AG10803 (cell line): ENCODE measurements around the gene MED26.

Source experiments
- DNase-seq: peaks from one replicate; pipeline ENCODE4 v3.0.0; 2010; ENCODE audit warnings: low read depth
- H3K4me3 ChIP-seq: 2 replicates; pipeline ENCODE4 v1.5.1; 2011; ENCODE audit warnings: mild to moderate bottlenecking, low read length, control low read depth
- TF ChIP-seq, protein P1 (sequence below): conservative IDR thresholded peaks from 2 replicates; pipeline ENCODE4 v1.5.1; 2011; ENCODE audit warnings: mild to moderate bottlenecking, low read length, control low read depth, inconsistent platforms

Gene MED26

DNA sequence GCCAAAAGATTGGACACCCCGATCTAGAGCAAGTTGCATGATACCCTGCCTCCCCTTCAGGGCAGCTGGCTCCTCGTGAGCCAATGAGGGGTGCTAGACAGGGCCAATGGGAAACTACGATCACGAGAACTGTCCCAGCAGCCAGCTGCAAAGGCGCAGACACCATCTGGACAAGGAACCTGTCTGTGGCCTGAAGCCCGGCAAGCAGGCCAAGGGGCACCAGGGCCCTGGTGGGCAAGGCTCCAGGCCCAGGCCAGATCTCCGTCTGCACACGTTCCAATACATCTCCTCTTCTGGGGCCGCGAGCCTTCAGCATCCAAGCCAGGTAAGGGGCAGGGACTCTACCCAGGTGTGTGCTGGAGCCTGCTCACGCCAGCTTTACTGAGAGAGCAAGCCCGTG, 20.2 kb downstream of the MED26 start:
- H3K4me3 ChIP-seq, result no peak overlapping the region
- TF ChIP-seq, protein P1, sequence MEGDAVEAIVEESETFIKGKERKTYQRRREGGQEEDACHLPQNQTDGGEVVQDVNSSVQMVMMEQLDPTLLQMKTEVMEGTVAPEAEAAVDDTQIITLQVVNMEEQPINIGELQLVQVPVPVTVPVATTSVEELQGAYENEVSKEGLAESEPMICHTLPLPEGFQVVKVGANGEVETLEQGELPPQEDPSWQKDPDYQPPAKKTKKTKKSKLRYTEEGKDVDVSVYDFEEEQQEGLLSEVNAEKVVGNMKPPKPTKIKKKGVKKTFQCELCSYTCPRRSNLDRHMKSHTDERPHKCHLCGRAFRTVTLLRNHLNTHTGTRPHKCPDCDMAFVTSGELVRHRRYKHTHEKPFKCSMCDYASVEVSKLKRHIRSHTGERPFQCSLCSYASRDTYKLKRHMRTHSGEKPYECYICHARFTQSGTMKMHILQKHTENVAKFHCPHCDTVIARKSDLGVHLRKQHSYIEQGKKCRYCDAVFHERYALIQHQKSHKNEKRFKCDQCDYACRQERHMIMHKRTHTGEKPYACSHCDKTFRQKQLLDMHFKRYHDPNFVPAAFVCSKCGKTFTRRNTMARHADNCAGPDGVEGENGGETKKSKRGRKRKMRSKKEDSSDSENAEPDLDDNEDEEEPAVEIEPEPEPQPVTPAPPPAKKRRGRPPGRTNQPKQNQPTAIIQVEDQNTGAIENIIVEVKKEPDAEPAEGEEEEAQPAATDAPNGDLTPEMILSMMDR, result no peak
- DNase-seq, result no peak

DNA sequence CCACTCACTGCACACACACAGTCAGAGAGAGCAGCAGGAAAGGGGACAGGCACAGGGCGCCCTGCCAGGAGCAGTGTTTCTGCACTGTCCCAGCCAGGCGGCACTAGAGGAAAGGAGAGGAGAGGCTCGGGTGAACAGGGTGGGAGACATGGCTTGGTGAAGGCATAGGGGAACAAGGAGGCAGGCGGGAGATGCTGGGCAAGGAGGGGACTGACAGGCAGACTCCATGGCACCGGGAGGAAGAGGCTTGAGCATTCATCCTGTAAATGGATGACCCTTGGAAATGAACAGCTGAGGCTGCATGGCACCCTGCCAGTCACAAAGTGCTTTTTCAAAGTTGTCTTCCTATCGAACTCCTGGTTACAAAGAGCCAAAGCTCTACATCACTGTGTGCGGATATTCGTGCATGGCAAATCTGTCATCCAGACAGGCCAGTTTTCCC, 22.4 kb downstream of the MED26 start:
- DNase-seq, result no peak
- TF ChIP-seq, protein P1, result no peak; the same call in 1 of the 2 replicates

DNA sequence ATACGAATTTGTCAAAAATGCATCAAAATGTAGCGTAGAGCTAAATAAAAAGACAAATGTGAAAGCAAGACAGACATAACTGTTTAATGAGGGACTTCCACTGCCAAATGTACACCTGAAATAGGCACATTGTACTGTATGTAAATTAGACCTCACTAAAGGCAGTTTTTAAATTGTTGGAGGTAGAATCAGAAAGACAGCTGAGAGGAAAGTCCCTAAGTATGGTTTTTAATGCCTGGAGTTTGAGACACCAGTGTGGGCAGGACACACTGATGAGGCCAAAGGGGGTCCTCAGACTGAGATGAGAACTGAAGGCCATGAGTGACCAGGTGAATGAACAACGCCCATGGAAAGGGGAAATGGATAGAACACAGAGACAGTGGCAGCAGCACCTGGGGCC, 22.9 kb downstream of the MED26 start:
- no peak for DNase-seq
- no peak overlapping the region for H3K4me3 ChIP-seq
- TF ChIP-seq, protein P1, result no peak

More for the DNA sequence above, 22.4 kb downstream of the MED26 start:
- no peak overlapping the region for H3K4me3 ChIP-seq

DNA sequence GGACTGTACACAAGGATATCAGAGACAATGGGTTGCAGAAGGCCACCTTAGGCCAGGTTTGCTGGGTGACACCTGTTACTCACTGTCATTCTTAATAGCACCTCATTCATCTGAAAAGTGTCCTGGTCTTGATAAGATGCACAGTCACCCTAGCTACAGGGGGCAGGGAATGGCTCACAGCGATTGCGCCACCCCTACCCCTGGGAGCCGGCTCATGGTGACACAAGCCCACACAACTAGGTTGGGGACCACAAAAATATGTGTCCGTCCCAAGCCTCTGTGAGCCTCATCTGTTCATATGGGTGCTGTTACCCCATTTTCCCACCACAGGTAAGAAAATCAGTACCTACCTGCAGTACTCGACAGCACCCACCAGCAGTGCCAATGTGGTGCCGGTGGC, 23.4 kb downstream of the MED26 start:
- no peak overlapping the region for H3K4me3 ChIP-seq
- DNase-seq, result no peak
- TF ChIP-seq, protein P1, result no peak

DNA sequence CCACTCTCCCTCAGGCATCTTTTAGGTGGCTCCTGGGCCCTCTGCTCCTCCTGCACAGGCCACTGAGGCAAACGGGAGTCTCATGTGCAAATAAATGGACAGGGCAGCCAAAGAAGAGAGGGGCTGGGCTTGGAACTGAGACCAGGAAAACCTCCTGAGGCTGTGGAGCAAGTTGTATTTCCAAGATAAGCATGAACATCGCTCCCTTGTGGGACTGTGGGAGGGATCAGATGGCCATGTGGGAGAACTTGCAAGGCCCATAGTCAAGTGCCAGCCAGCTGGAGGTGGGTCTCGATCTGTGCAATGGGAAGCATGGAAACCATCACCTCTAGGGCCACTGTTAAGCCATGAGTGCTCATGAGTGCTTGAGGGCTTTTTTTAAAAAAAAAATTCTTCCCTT, 24.9 kb downstream of the MED26 start:
- DNase-seq, result no peak
- no peak overlapping the region for H3K4me3 ChIP-seq
- TF ChIP-seq, protein P1, result no peak

DNA sequence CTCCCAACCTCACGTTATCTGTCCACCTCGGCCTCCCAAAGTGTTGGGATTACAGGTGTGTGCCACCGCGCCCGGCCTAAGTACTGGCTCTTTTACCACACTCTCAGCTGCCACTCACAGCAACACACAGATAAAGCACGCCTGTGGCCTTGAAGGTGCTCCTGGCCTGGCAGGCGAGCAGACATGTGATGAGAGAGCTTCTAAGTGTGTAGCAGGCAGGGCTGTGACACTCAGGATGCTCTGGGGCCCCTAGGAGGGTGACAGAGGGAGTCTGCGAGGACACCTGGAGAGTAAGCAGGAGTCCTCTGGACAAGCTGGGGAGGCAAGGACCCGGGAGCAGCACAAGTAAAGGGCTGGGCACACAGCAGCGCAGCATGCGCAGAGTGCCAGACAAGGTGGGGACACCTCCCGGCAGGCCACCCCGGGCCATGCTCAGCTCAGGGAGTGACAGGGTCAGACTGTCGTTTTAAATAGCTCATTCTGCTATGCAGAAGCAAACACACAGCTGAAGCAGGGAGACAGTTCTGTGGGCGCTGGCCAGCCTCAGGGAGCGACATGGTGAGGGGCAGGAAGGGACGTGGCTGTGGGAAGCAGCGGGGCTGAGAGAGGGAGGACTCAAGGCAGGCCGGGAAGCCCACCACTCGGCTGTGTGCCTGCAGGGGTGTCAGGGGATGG, 26.5 kb downstream of the MED26 start:
- TF ChIP-seq, protein P1, result no peak
- no peak overlapping the region for H3K4me3 ChIP-seq
- DNase-seq, result no peak

DNA sequence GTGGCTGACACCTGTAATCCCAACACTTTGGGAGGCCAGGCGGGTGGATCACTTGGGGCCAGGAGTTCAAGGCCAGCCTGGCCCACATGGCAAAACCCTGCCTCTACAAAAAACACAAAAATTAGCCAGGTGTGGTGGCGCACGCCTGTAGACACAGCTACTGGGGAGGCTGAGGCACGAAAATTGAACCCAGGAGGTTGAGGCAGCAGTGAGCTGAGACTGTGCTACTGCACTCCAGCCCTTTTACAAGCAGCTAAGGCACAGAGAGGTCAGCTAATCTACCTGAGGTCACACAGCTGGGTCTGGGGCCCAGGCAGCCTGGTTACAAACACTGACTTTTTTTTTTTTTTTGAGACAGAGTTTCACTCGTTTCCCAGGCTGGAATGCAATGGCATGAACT, 27.2 kb downstream of the MED26 start:
- no peak for DNase-seq
- H3K4me3 ChIP-seq, result no peak overlapping the region
- TF ChIP-seq, protein P1, result no peak
